ENCODE results near the gene NTN1. TPM values are rescaled to one million over a fixed set of nuclear protein-coding genes. Genes with fewer than 3 reads are reported as not detected.

NTN1 gene
- total RNA-seq, 1 donor from 2014 or later = 4.7 TPM

DNA sequence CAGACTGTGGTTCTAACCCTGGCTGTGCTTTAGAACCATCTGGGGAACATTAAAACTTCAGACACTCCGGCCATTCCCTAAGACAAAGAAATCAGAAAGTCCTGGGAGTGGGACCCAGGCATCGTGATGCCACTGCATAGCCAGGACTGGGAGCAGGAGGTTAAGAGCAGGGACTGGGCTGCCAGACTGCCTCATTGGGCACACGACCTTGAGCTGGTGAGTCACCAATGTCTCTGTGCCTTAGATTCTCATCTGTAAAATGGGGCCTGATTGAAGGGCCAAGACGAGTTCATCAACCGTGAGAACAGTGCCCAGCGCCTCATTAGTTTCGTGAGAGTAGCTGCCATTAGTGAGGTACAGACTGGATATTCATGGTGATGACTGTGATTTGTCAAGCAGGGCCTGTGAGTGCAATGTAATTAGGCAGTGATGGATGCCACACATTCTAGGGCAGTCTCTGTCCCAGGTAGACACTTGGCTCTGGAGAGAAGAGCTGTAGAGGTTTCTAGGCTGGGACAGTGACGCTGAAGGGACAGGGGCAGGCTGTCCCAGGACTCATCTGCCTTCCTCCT, 196.8 kb downstream of the NTN1 start:
- Histone ChIP-seq H3K36me3 (no peaks in the 10 kb centered on the region), H3K4me1 (peaks cover 17% of the 10 kb centered on the region), H3K27me3 (no peaks in the 10 kb centered on the region), H3K27ac (peak overlapping the region; percentile 90), H3K4me3 (no peak overlapping the region), H3K9me3 (peaks cover 8% of the 10 kb centered on the region)
- no peak for DNase-seq (ENCODE audit: extremely low spot score in 2 of 2)
- TF ChIP-seq POLR2AphosphoS5 (IDR thresholded peaks at IDR 0.05; ENCODE audit: insufficient read depth in 1 of 2, low read depth in 1 of 2) (no peak), POLR2A (IDR thresholded peaks at IDR 0.05) (no peak)
- TF ChIP-seq, protein P1, sequence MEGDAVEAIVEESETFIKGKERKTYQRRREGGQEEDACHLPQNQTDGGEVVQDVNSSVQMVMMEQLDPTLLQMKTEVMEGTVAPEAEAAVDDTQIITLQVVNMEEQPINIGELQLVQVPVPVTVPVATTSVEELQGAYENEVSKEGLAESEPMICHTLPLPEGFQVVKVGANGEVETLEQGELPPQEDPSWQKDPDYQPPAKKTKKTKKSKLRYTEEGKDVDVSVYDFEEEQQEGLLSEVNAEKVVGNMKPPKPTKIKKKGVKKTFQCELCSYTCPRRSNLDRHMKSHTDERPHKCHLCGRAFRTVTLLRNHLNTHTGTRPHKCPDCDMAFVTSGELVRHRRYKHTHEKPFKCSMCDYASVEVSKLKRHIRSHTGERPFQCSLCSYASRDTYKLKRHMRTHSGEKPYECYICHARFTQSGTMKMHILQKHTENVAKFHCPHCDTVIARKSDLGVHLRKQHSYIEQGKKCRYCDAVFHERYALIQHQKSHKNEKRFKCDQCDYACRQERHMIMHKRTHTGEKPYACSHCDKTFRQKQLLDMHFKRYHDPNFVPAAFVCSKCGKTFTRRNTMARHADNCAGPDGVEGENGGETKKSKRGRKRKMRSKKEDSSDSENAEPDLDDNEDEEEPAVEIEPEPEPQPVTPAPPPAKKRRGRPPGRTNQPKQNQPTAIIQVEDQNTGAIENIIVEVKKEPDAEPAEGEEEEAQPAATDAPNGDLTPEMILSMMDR (IDR thresholded peaks at IDR 0.05) = no peak
- intact Hi-C loops (cut with DNase I) = no loop called here

DNA sequence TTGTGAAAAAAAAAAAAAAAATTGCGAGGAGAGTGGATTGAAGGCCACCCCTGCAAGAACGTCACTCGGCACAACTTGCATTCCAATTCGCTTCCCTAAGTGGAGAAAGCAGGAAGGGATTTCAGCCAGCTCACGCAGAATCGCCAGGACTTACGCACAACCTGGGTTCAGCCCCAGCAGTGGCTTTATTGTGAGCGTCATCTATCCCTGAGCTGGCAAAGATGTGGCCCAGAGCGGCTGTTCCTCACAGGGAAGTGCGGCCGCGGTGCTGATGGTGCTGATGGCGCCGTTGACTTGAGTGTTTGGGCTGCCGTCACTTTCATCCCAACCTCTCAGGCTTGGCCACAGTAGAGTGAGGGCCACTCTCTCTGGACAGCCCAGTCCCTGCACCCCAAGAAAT, 197.6 kb downstream of the NTN1 start:
- peaks cover 8% of the 10 kb centered on the region for H3K9me3 ChIP-seq
- H3K27me3 ChIP-seq = no peaks in the 10 kb centered on the region
- H3K4me3 ChIP-seq = no peak overlapping the region
- no peak for DNase-seq (ENCODE audit: extremely low spot score in 2 of 2)
- intact Hi-C loops (cut with DNase I) = no loop called here
- TF ChIP-seq, protein P1 (IDR thresholded peaks at IDR 0.05) = no peak
- no peak for TF ChIP-seq POLR2AphosphoS5 (IDR thresholded peaks at IDR 0.05; ENCODE audit: insufficient read depth in 1 of 2, low read depth in 1 of 2)
- TF ChIP-seq POLR2A (IDR thresholded peaks at IDR 0.05) = no peak
- no peaks in the 10 kb centered on the region for H3K36me3 ChIP-seq
- H3K4me1 ChIP-seq = peaks cover 17% of the 10 kb centered on the region
- H3K27ac ChIP-seq = no peak overlapping the region

DNA sequence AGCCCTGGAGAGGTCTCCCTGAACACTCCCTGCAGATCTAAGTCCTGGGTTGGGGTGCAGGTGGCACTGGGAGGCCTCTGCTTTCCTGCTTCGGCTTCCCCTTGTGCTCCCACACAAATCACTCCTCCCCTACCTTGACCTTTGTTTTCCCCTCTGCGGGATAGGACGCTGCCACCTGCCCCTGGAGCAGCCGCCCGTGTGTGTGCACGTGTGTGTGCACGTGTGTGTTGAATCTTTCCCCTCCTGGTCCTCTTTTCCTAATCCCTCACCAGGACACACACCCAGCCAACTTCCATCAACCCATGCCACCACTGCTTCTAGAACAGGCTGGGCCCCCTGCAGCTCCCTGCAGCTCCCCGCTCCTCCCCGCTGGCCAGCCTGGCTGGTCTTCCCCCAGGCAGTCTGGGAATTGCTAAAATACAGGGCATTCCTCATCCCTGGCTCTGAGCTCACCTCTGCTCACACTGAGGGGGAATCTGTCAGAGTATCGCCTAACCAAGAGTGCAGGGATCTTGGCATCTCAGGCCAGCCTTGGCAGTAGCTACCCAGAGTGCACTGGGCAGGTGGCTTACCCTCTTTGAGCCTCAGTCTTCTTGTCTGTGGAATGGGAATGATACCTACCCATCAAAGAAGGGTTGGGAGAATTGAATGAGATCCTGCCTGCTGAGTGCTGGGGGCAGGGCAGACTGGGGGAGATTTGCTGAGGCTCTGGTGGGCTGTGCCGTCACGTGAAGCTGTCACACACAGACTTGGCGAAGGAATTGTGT, 198.5 kb downstream of the NTN1 start:
- peaks cover 17% of the 10 kb centered on the region for H3K4me1 ChIP-seq
- no peak overlapping the region for H3K27ac ChIP-seq
- H3K27me3 ChIP-seq = no peaks in the 10 kb centered on the region
- intact Hi-C loops (cut with DNase I) = no loop called here
- no peak overlapping the region for H3K4me3 ChIP-seq
- TF ChIP-seq POLR2A (IDR thresholded peaks at IDR 0.05) = no peak
- TF ChIP-seq, protein P1 (IDR thresholded peaks at IDR 0.05) = no peak
- no peak for TF ChIP-seq POLR2AphosphoS5 (IDR thresholded peaks at IDR 0.05; ENCODE audit: insufficient read depth in 1 of 2, low read depth in 1 of 2)
- no peak for DNase-seq (ENCODE audit: extremely low spot score in 2 of 2)
- no peaks in the 10 kb centered on the region for H3K36me3 ChIP-seq
- peaks cover 8% of the 10 kb centered on the region for H3K9me3 ChIP-seq

DNA sequence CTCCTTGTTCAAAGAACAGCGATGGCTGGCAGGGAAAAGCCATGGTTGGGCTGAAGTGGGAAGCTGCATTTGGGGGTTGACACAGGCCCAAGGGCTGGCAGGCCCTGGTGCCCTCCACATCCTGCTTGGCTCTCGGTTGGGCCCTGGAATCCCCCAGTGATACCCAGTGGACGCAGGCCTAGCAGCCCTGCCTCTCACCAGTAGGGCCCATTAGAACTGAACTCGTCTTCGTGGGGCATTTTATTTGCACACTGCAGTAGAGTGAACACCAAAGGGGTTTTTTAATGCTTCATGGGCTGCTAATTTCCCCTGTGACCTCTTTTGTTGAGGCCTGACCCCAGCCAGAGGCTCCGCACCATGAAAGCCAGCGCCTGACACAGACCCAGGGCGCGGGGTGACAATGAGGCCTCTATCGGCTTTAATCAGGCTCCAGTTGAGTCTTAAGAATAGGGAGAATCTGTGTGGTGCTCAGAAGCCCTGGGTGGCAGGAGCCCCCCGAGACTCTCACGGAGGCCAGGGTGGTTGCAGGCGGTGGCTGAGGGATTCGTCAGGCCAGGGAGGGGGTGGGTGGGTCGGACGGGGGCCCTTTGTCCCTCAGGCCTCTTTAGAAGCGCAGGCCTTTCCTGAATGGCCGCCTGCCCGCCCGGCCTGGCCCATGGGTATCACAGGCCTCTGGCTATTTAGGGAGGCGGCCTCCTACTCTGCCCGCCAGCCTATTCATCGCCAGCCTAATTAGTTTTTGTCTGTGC, 199.3 kb downstream of the NTN1 start:
- no peaks in the 10 kb centered on the region for H3K36me3 ChIP-seq
- TF ChIP-seq, protein P1 (IDR thresholded peaks at IDR 0.05) = no peak
- TF ChIP-seq POLR2AphosphoS5 (IDR thresholded peaks at IDR 0.05; ENCODE audit: insufficient read depth in 1 of 2, low read depth in 1 of 2) (no peak), POLR2A (IDR thresholded peaks at IDR 0.05) (no peak)
- H3K27me3 ChIP-seq = no peaks in the 10 kb centered on the region
- peaks cover 2% of the 10 kb centered on the region for H3K9me3 ChIP-seq
- no peak overlapping the region for H3K27ac ChIP-seq
- peaks cover 17% of the 10 kb centered on the region for H3K4me1 ChIP-seq
- no peak overlapping the region for H3K4me3 ChIP-seq
- DNase-seq (ENCODE audit: extremely low spot score in 2 of 2) = no peak
- intact Hi-C loops (cut with DNase I) = no loop called here
